B cell (primary cell): ENCODE results near the gene TSKU. TPM values are rescaled to one million over a fixed set of nuclear protein-coding genes. Genes with fewer than 3 reads are reported as not detected.

Experiments
- ATAC-seq: fragments of 200-7000 bp; cut with Tn5 transposase; one replicate; pipeline ENCODE4 v1.10.0; 2021; ENCODE audit warnings: low read depth, mild to moderate bottlenecking, moderate number of reproducible peaks, moderate library complexity
- CTCF ChIA-PET: fragments of 350-600 bp; sonication (Branson Sonifier 250); formaldehyde crosslinking; loops from one replicate; lab custom pipeline; 2021; ENCODE audit warnings: antibody characterized with exemption, inconsistent platforms; lab: Charles Lee
- POLR2A ChIA-PET: fragments of 350-600 bp; sonication (Branson Sonifier 250); formaldehyde crosslinking; loops from one replicate; lab custom pipeline; 2021; ENCODE audit warnings: antibody characterized with exemption; lab: Charles Lee
- DNase-seq: peaks from one replicate; pipeline ENCODE4 v3.0.0; 2013
- H2AFZ ChIP-seq: 2 replicates; pipeline ENCODE4 v1.6.1; 2012; ENCODE audit warnings: mild to moderate bottlenecking, low read depth, low read length; ENCODE audit not compliant: insufficient read depth, poor library complexity, severe bottlenecking
- H3K27ac ChIP-seq, 2 donors: 1 replicate in 1 of 2; 2 replicates in 1 of 2; pipeline ENCODE4 v1.5.1; 2012 to 2013; ENCODE audit warnings: low read length in 2 of 2, mild to moderate bottlenecking in 2 of 2, moderate library complexity in 1 of 2
- H3K27me3 ChIP-seq, 4 experiments: fragments of 200-600 bp in 1 of 4; sonication (generic) in 1 of 4; replicated peaks in 1 of 4; 1 replicate in 2 of 4; 2 replicates in 2 of 4; pipeline versions ENCODE4 v1.6.1 to v1.7.0; 2013 to 2016; ENCODE audit warnings: low read length in 3 of 4, mild to moderate bottlenecking in 2 of 4, mixed read lengths in 1 of 4, moderate library complexity in 1 of 4; ENCODE audit not compliant: insufficient read depth in 4 of 4, control insufficient read depth in 3 of 4; ENCODE audit errors: control extremely low read depth in 1 of 4
- H3K36me3 ChIP-seq, 2 experiments: replicated peaks in 1 of 2; 1 replicate in 1 of 2; 2 replicates in 1 of 2; pipeline versions ENCODE4 v1.6.1 to v1.7.1; 2013; ENCODE audit warnings: low read length in 1 of 2; ENCODE audit not compliant: insufficient read depth in 2 of 2, control insufficient read depth in 1 of 2; ENCODE audit errors: control extremely low read depth in 1 of 2, extremely low read depth in 1 of 2
- H3K4me1 ChIP-seq, 2 donors: fragments of 200-600 bp in 1 of 2; sonication (generic) in 1 of 2; 1 replicate in 1 of 2; 2 replicates in 1 of 2; pipeline versions ENCODE4 v1.5.1 to v1.6.1; 2013 to 2017; ENCODE audit warnings: low read length in 2 of 2; ENCODE audit not compliant: control insufficient read depth in 2 of 2, insufficient read depth in 2 of 2
- H3K4me2 ChIP-seq: replicated peaks from 2 replicates; pipeline ENCODE3; 2012; ENCODE audit warnings: mild to moderate bottlenecking, low read depth, low read length; ENCODE audit not compliant: poor library complexity, severe bottlenecking
- H3K4me3 ChIP-seq, 5 experiments: fragments of 200-600 bp in 1 of 5; sonication (generic) in 1 of 5; 1 replicate in 3 of 5; 2 replicates in 2 of 5; pipeline versions ENCODE4 v1.5.1 to v1.7.0; 2011 to 2016; ENCODE audit warnings: low read length in 4 of 5, mild to moderate bottlenecking in 4 of 5, low read depth in 2 of 5, control low read depth in 1 of 5, moderate library complexity in 1 of 5; ENCODE audit not compliant: insufficient read depth in 1 of 5; ENCODE audit errors: control extremely low read depth in 1 of 5, extremely low read depth in 1 of 5
- H3K79me2 ChIP-seq: fragments of 200-600 bp; sonication (generic); one replicate; pipeline ENCODE4 v1.6.0; 2016; ENCODE audit warnings: low read length; ENCODE audit not compliant: control insufficient read depth, insufficient read depth
- H3K9ac ChIP-seq: fragments of 200-600 bp; sonication (generic); 2 replicates; pipeline ENCODE4 v1.6.1; 2017; ENCODE audit warnings: mild to moderate bottlenecking, low read length, moderate library complexity
- H3K9me3 ChIP-seq, 3 donors: one replicate each; pipeline versions ENCODE4 v1.6.1 to v1.7.1; 2013; ENCODE audit warnings: low read length in 2 of 3; ENCODE audit not compliant: control insufficient read depth in 2 of 3, insufficient read depth in 1 of 3; ENCODE audit errors: control extremely low read depth in 1 of 3
- H4K20me1 ChIP-seq: 2 replicates; pipeline ENCODE4 v1.6.0; 2012; ENCODE audit warnings: mild to moderate bottlenecking, low read length; ENCODE audit not compliant: insufficient read depth, control insufficient read depth, poor library complexity, severe bottlenecking
- H3K27ac Mint-ChIP-seq: one replicate; pipeline ENCODE4 v1.8.0; 2021; ENCODE audit warnings: mixed read lengths
- H3K27me3 Mint-ChIP-seq: one replicate; pipeline ENCODE4 v1.8.0; 2021; ENCODE audit warnings: mixed read lengths
- H3K4me1 Mint-ChIP-seq: one replicate; pipeline ENCODE4 v1.8.0; 2021; ENCODE audit warnings: mixed read lengths
- H3K4me3 Mint-ChIP-seq: one replicate; pipeline ENCODE4 v1.8.0; 2021; ENCODE audit warnings: mixed read lengths
- H3K9me3 Mint-ChIP-seq: one replicate; pipeline ENCODE4 v1.8.0; 2022; ENCODE audit warnings: mixed read lengths; ENCODE audit not compliant: insufficient read depth
- CTCF ChIP-seq: fragments of 200-600 bp; IDR thresholded peaks from one replicate; pipeline ENCODE4 v1.8.0; 2022; ENCODE audit warnings: antibody characterized with exemption, mild to moderate bottlenecking
- EZH2 ChIP-seq: IDR thresholded peaks from 2 replicates; pipeline ENCODE4 v1.6.1; 2012; ENCODE audit warnings: borderline replicate concordance, low read depth, mild to moderate bottlenecking, moderate library complexity, low read length; ENCODE audit not compliant: insufficient read depth, poor library complexity, severe bottlenecking
- WGBS: methylation state at CpG from one replicate; pipeline ENCODE4 v1.1.5; 2013; ENCODE audit warnings: missing lambda C conversion rate; ENCODE audit not compliant: insufficient coverage; 5-methylcytosine and 5-hydroxymethylcytosine counted together
- intact Hi-C: fragments of 100-400 bp; cut with micrococcal nuclease; formaldehyde crosslinking; loops from one replicate; pipeline ENCODE4 v1.10.0; 2022
- polyA plus RNA-seq: library from polyadenylated mRNA; depleted of rRNA; stranded (reverse); fragments of >200 nt; gene quantifications from 2 replicates; pipeline ENCODE4 v1.2.3, GENCODE V29; 2012
- total RNA-seq, 2 donors: library from RNA; stranded (reverse); fragments of 120-200 nt in 1 of 2; gene quantifications; 1 replicate in 1 of 2; 2 replicates in 1 of 2; pipeline versions ENCODE4 v1.2.3 to v1.2.4, GENCODE V29; 2013 to 2022

TSKU gene
- total and polyA plus RNA-seq, 2 donors (not counting 1 experiment from before 2014, with no cell fraction given) = not detected

- intact Hi-C loops = no loop called here
- CTCF ChIA-PET = no interaction called here
- DNase-seq = no peak
Observed at GRCh38 chr11:76795290-76795935, 12.3 kb downstream of the TSKU start.

More at GRCh38 chr11:76795290-76795935, 12.3 kb downstream of the TSKU start:
- Histone ChIP-seq H3K9ac (no peak overlapping the region), H3K36me3 (no peaks in the 10 kb centered on the region), H3K9me3 (no peaks in the 10 kb centered on the region), H4K20me1 (no peaks in the 10 kb centered on the region), H3K4me3 (no peak overlapping the region), H3K27me3 (peaks cover 0 to 2% (median 0%) of the 10 kb centered on the region in 4 experiments), H3K4me1 (peaks cover 5 to 10% of the 10 kb centered on the region in 2 donors), H3K27ac (no peak overlapping the region), H3K79me2 (no peaks in the 10 kb centered on the region), H2AFZ (no peak overlapping the region), H3K4me2 (no peak overlapping the region)
- H3K27me3 Mint-ChIP-seq = peaks cover under 1% of the 10 kb centered on the region
- 91% methylated on average over 19 of the region's 21 CpGs for WGBS
- H3K4me1 Mint-ChIP-seq = peaks cover 11% of the 10 kb centered on the region
- ATAC-seq = no peak
- H3K27ac Mint-ChIP-seq = no peak overlapping the region
- TF ChIP-seq CTCF (no peak), EZH2 (no peak)
- H3K9me3 Mint-ChIP-seq = no peaks in the 10 kb centered on the region
- POLR2A ChIA-PET = no interaction called here
- H3K4me3 Mint-ChIP-seq = no peak overlapping the region
